ENCODE data around the gene ANKRA2. TPM values are rescaled to one million over a fixed set of nuclear protein-coding genes. Genes with fewer than 3 reads are reported as not detected.

Gene ANKRA2
- total and polyA plus RNA-seq, 2 of the 8 experiments (the other 6 are each of a cell fraction or from before 2014, with no cell fraction given), result 7.0 to 12.6 TPM

DNA sequence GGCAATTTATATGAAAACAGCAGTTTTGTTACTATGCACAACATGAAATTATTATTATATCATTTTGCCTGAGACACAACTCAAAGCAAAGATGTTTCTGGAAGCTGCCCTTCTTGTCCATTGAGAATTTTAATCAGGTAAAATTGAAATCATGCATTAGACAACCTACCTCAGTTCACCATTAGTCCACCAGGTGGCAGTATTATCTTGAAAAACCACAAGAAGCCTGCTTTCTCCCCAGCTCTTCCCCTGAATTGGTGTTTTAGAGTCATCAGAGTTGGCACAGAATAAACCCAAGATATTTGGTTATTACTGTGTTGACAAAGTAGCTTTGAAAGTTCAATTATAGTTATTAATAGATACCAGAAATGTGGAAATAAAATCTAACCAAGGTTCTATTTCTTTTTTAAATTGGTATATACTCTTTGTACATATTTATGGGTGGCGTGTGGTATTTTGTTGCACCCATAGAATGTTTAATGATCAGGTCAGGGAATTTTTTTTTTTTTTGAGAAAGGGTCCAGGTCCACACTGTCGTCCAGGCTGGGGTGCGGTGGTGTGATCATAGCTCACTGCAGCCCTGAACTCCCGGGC, 25.8 kb upstream of the ANKRA2 start:
- no peak overlapping the region for H2BK5ac ChIP-seq (ENCODE audit: low read depth, low read length)
- no peak overlapping the region for H3K56ac ChIP-seq (replicated peaks; ENCODE audit: insufficient read length, low read depth, low read length)
- H4K91ac ChIP-seq (replicated peaks; ENCODE audit: insufficient read length, low read length), result no peak overlapping the region
- no peak overlapping the region for H2BK12ac ChIP-seq (ENCODE audit: low read depth, low read length)
- ChIA-PET POLR2A (ENCODE audit: partially characterized antibody) (interaction anchor here (0.5 to 0.6 kb wide), 2 partner anchors 11 to 140 kb away, joined by 3 read pairs; no protein-coding TSS in a partner anchor), CTCF (ENCODE audit: partially characterized antibody) (interaction anchor here (0.6 to 9.5 kb wide), 54 partner anchors 8 to 1100 kb away, joined by 3 to 254 read pairs (median 4); no protein-coding TSS in a partner anchor)
- H3K14ac ChIP-seq (ENCODE audit: insufficient read length), result no peak overlapping the region
- no peaks in the 10 kb centered on the region for H3K27me3 ChIP-seq (replicated peaks in 1 of 4; ENCODE audit: control insufficient read depth in 3 of 4, extremely low read depth in 1 of 4, insufficient read depth in 3 of 4, low read length in 3 of 4)
- H3K23me2 ChIP-seq (ENCODE audit: low read depth, low read length), result no peaks in the 10 kb centered on the region
- H3K4me2 ChIP-seq (ENCODE audit: insufficient read depth in 1 of 2, low read depth in 2 of 2, low read length in 2 of 2), result no peak overlapping the region
- 65% methylated on average over 4 of the region's 4 CpGs; no CpG with 5 or more reads in 1 of the 2 experiments for WGBS, 2 experiments (ENCODE audit: extremely low coverage in 1 of 2, insufficient coverage in 1 of 2, insufficient read length in 1 of 2, insufficient replicate concordance in 2 of 2, low coverage in 1 of 2, low lambda C conversion rate in 2 of 2, missing lambda C conversion rate in 1 of 2)
- no peak overlapping the region for H3K18ac ChIP-seq (ENCODE audit: extremely low read depth, low read length)
- H2BK20ac ChIP-seq (ENCODE audit: low read length), result no peak overlapping the region
- H3K4me1 ChIP-seq (replicated peaks in 1 of 4; ENCODE audit: control insufficient read depth in 3 of 4, insufficient read depth in 4 of 4, low read length in 3 of 4), result no peaks in the 10 kb centered on the region
- peak; percentile 81 for FAIRE-seq
- DNase-seq (ENCODE audit: low read depth in 1 of 2, low spot score in 2 of 2), result peak in 1 of 2 experiments; percentile 62
- no peaks in the 10 kb centered on the region for H3K79me1 ChIP-seq (ENCODE audit: low read depth, low read length)
- H3K36me3 ChIP-seq (ENCODE audit: control insufficient read depth in 2 of 4, insufficient read depth in 4 of 4, low read length in 3 of 4), result no peaks in the 10 kb centered on the region
- H3K9me3 ChIP-seq (ENCODE audit: insufficient read depth in 2 of 2, low read depth in 1 of 2, low read length in 1 of 2), result no peaks in the 10 kb centered on the region
- H3K23ac ChIP-seq (ENCODE audit: insufficient read length), result no peak overlapping the region
- no peak overlapping the region for H2AK5ac ChIP-seq (ENCODE audit: low read depth, low read length)
- no peak overlapping the region for H3K4ac ChIP-seq (replicated peaks; ENCODE audit: insufficient read length, low read depth, low read length)
- no peak overlapping the region for H2AFZ ChIP-seq (ENCODE audit: low read length)
- no peak overlapping the region for H2BK120ac ChIP-seq (replicated peaks; ENCODE audit: low read depth, low read length)
- no peaks in the 10 kb centered on the region for H4K20me1 ChIP-seq (replicated peaks in 1 of 2; ENCODE audit: control insufficient read depth in 1 of 2, insufficient read depth in 2 of 2, low read length in 2 of 2)
- H4K5ac ChIP-seq (ENCODE audit: insufficient read length, low read depth, low read length), result no peak overlapping the region
- H3K9ac ChIP-seq (replicated peaks in 1 of 4; ENCODE audit: extremely low read depth in 1 of 4, low read depth in 3 of 4, low read length in 3 of 4), result no peak overlapping the region
- no peak overlapping the region for H3K4me3 ChIP-seq (ENCODE audit: extremely low read depth in 1 of 4, insufficient read depth in 2 of 4, low read depth in 3 of 4, low read length in 4 of 4)
- no peaks in the 10 kb centered on the region for H3K79me2 ChIP-seq (ENCODE audit: control insufficient read depth in 1 of 2, insufficient read depth in 2 of 2, low read length in 2 of 2)
- no peak overlapping the region for H2BK15ac ChIP-seq (ENCODE audit: low read length)
- no peak overlapping the region for H3K27ac ChIP-seq (ENCODE audit: low read depth, low read length)
- H4K8ac ChIP-seq (ENCODE audit: extremely low read depth, insufficient read depth, low read length), result no peak overlapping the region
- no peak for TF ChIP-seq FOSL1 (IDR thresholded peaks at IDR 0.05; ENCODE audit: insufficient read depth, low read depth, low read length)
- no peak for TF ChIP-seq BCL11A (IDR thresholded peaks at IDR 0.05; ENCODE audit: low read depth in 2 of 2, low read length in 2 of 2)
- TF ChIP-seq CTCF (IDR thresholded peaks at IDR 0.05; ENCODE audit: control extremely low read depth in 1 of 3, insufficient read depth in 1 of 3, low read depth in 1 of 3, low read length in 3 of 3), result peak in 2 of 3 experiments; percentile 67 to 79; a peak in 3 of 4 replicates
- TF ChIP-seq KDM1A (IDR thresholded peaks at IDR 0.05; ENCODE audit: borderline replicate concordance, low read length), result no peak
- TF ChIP-seq SUZ12 (IDR thresholded peaks at IDR 0.05; ENCODE audit: low read length), result no peak
- TF ChIP-seq ZNF274 (IDR thresholded peaks at IDR 0.05; ENCODE audit: borderline replicate concordance, extremely low read depth, low read length), result no peak
- TF ChIP-seq RBBP5 (IDR thresholded peaks at IDR 0.05; ENCODE audit: borderline replicate concordance, low read depth, low read length), result no peak
- TF ChIP-seq TAF7 (optimal IDR thresholded peaks at IDR 0.05; ENCODE audit: borderline replicate concordance, low read depth, low read length), result no peak
- TF ChIP-seq YY1 (IDR thresholded peaks at IDR 0.05; ENCODE audit: low read depth, low read length), result no peak
- no peak for TF ChIP-seq CHD1 (IDR thresholded peaks at IDR 0.05; ENCODE audit: low read depth, low read length)
- no peak for TF ChIP-seq TCF12 (IDR thresholded peaks at IDR 0.05; ENCODE audit: low read depth, low read length)

Measured in H1 (cell line).